Thyroid gland (tissue), 4 donors: ENCODE measurements around the gene CFAP300. TPM values are rescaled to one million over a fixed set of nuclear protein-coding genes. Genes with fewer than 3 reads are reported as not detected.

ENCODE experiments used
- DNase-seq, 2 donors: peaks; one replicate each; pipeline ENCODE4 v3.0.0-alpha.2; 2019
- H3K27ac ChIP-seq, 3 donors: fragments of 200-600 bp; sonication (generic); 1 replicate in 2 of 3; 2 replicates in 1 of 3; pipeline ENCODE4 v1.5.1; 2016 to 2019; ENCODE audit warnings: mild to moderate bottlenecking in 1 of 3, moderate library complexity in 1 of 3
- H3K27me3 ChIP-seq: fragments of 200-600 bp; sonication (generic); one replicate; pipeline ENCODE4 v1.5.1; 2019
- H3K36me3 ChIP-seq, 2 donors: fragments of 200-600 bp; sonication (generic); one replicate each; pipeline ENCODE4 v1.5.1; 2016 to 2019
- H3K4me1 ChIP-seq, 2 donors: fragments of 200-600 bp; sonication (generic); one replicate each; pipeline ENCODE4 v1.5.1; 2017 to 2019
- H3K4me3 ChIP-seq, 3 donors: fragments of 200-600 bp; sonication (generic); replicated peaks in 1 of 3; 1 replicate in 2 of 3; 2 replicates in 1 of 3; pipeline ENCODE4 v1.5.1; 2016; ENCODE audit warnings: mild to moderate bottlenecking in 1 of 3
- H3K9me3 ChIP-seq: fragments of 200-600 bp; sonication (generic); one replicate; pipeline ENCODE4 v1.5.1; 2017
- POLR2A ChIP-seq, 2 donors: fragments of 450-650 bp; IDR thresholded peaks; one replicate each; pipeline ENCODE4 v1.6.1; 2017; ENCODE audit warnings: antibody characterized with exemption in 2 of 2, mild to moderate bottlenecking in 2 of 2, moderate library complexity in 1 of 2
- WGBS, 2 donors: methylation state at CpG; one replicate each; pipeline ENCODE4 v1.1.5; 2017; 5-methylcytosine and 5-hydroxymethylcytosine counted together
- intact Hi-C: fragments of 100-400 bp; cut with DNase I; formaldehyde crosslinking; loops from one replicate; pipeline ENCODE4 v1.15.1; 2023
- total RNA-seq, 4 donors: library from RNA; depleted of rRNA; stranded (reverse); fragments of >200 nt; gene quantifications; one replicate each; pipeline ENCODE4 v1.2.3, GENCODE V29; 2016
- TF ChIP-seq, protein P1 (sequence below), 6 experiments: fragments of 200-600 bp in 3 of 6; fragments of 450-650 bp in 3 of 6; sonication (generic) in 3 of 6; IDR thresholded peaks; one replicate each; pipeline ENCODE4 v1.5.1; 2016 to 2019; ENCODE audit warnings: antibody characterized with exemption in 6 of 6, mild to moderate bottlenecking in 2 of 6, inconsistent platforms in 1 of 6, moderate library complexity in 1 of 6

Gene CFAP300
- total RNA-seq, 4 donors from 2014 or later, result 1.5 to 5.9 (median 1.6) TPM; not detected in 1

DNA sequence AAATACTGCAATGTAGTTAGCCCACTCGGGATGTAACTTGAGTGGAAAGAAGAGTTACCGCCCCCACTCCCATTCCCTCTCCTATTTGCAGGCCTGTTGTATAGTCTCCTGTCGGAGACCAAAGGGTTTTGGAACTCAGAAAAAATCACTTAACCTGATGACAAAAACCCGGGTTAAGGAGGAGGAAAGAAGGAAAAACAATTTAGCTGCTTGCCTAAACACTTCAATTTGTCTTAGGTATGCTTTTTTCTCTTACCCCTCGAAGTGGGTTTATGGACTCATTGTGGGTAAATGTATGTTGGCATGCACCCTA is 65.2 kb downstream of the CFAP300 start:
- Histone ChIP-seq H3K27me3 (no peaks in the 10 kb centered on the region), H3K27ac (peak overlapping the region; percentile 97 to 100 (median 99)), H3K4me1 (peaks cover 37 to 47% of the 10 kb centered on the region in 2 donors), H3K9me3 (no peaks in the 10 kb centered on the region), H3K4me3 (peak overlapping the region in 2 of 3 donors; percentile 73 to 96), H3K36me3 (no peaks in the 10 kb centered on the region)
- TF ChIP-seq, protein P1, sequence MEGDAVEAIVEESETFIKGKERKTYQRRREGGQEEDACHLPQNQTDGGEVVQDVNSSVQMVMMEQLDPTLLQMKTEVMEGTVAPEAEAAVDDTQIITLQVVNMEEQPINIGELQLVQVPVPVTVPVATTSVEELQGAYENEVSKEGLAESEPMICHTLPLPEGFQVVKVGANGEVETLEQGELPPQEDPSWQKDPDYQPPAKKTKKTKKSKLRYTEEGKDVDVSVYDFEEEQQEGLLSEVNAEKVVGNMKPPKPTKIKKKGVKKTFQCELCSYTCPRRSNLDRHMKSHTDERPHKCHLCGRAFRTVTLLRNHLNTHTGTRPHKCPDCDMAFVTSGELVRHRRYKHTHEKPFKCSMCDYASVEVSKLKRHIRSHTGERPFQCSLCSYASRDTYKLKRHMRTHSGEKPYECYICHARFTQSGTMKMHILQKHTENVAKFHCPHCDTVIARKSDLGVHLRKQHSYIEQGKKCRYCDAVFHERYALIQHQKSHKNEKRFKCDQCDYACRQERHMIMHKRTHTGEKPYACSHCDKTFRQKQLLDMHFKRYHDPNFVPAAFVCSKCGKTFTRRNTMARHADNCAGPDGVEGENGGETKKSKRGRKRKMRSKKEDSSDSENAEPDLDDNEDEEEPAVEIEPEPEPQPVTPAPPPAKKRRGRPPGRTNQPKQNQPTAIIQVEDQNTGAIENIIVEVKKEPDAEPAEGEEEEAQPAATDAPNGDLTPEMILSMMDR (IDR thresholded peaks at IDR 0.05), result no peak
- TF ChIP-seq POLR2A (IDR thresholded peaks at IDR 0.05), result no peak
- WGBS, 2 donors, result 3 to 10% methylated on average over 5 of the region's 5 CpGs
- no peak for DNase-seq
- intact Hi-C loops, result no loop called here

DNA sequence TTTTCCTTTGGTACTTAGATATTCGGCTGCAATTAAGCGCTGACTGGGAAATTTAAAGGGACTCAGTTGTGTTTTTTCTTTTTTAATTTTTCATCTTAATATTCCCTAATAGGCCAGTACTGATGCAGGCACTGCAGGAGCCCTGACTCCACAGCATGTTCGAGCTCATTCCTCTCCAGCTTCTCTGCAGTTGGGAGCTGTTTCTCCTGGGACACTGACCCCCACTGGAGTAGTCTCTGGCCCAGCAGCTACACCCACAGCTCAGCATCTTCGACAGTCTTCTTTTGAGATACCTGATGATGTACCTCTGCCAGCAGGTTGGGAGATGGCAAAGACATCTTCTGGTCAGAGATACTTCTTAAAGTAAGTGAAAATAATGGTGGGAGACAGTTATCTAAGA is 66.8 kb downstream of the CFAP300 start:
- no peak for DNase-seq
- H3K27me3 ChIP-seq, result no peaks in the 10 kb centered on the region
- intact Hi-C loops, result no loop called here
- peaks cover 47 to 55% of the 10 kb centered on the region in 2 donors for H3K4me1 ChIP-seq
- H3K36me3 ChIP-seq, result no peaks in the 10 kb centered on the region
- TF ChIP-seq POLR2A (IDR thresholded peaks at IDR 0.05), result no peak
- TF ChIP-seq, protein P1 (IDR thresholded peaks at IDR 0.05), result no peak
- peak overlapping the region in 1 of 3 donors; percentile 59 for H3K27ac ChIP-seq
- no peak overlapping the region for H3K4me3 ChIP-seq
- H3K9me3 ChIP-seq, result no peaks in the 10 kb centered on the region
- 71 to 74% methylated on average over 4 of the region's 4 CpGs for whole genome bisulfite sequencing, 2 donors

DNA sequence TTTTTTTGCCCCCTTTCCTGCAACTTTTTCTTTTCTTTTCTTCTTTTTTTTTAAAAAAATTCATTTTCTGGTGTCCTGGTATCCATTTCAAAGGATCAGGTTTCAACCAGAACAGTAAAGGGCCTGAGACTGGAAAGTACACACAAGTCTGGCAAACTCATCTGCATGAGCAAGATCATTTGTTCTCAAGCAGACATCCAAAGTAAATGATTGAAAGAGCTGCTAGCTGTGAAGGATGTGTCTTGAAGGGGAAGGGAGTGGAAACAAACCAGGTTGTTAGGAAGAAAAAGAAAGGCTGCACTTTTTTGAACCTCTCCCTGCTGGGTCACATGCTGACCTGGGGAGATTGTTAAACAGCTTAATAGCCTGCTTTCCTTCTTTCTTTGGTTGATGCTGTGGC is 68.3 kb downstream of the CFAP300 start:
- peak overlapping the region; percentile 44 to 71 (median 59) for H3K27ac ChIP-seq
- no peaks in the 10 kb centered on the region for H3K36me3 ChIP-seq
- no peak overlapping the region for H3K4me3 ChIP-seq
- DNase-seq, result peak in 1 of 2 donors; percentile 26
- no peaks in the 10 kb centered on the region for H3K27me3 ChIP-seq
- intact Hi-C loops, result no loop called here
- H3K9me3 ChIP-seq, result no peaks in the 10 kb centered on the region
- TF ChIP-seq POLR2A (IDR thresholded peaks at IDR 0.05), result peak in 1 of 2 donors; percentile 47
- TF ChIP-seq, protein P1 (IDR thresholded peaks at IDR 0.05), result no peak
- H3K4me1 ChIP-seq, result peaks cover 51 to 66% of the 10 kb centered on the region in 2 donors

DNA sequence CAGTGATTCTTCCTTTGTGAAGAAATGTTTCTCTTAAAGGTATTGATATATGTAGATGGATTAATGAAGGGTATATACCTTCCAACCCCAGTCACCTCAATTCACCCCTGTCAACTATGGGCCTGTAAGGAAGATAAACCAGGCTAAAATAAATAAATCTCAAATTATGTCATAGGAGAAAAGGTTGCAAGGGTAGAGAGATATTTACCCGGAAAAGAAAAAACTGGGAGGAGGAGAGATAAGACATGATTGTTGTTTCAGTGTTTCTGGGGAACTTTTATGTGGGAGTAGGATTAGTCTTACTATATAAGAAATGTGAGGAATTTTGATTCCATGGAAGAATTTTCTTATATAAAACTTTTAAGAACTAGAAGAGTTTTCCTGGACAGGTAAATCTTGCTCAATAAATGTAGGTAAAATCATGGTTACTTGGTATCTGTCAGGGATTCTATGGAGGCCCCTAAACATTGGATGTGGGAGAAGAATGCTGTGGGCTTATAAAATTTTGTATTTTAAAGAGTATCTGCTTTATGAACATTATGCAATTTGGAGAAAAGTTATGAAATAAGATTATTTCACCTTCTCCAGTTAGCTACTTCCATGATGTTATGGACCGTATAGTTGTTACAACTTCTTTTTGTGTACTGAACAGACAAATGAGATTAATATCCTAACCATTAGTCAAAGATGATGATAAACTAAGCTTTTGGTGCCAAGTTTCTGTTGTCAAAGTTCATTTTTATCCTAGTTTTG is 69.4 kb downstream of the CFAP300 start:
- peaks cover 54 to 71% of the 10 kb centered on the region in 2 donors for H3K4me1 ChIP-seq
- H3K27me3 ChIP-seq, result no peaks in the 10 kb centered on the region
- no peak for DNase-seq
- H3K9me3 ChIP-seq, result no peaks in the 10 kb centered on the region
- peak overlapping the region; percentile 44 to 71 (median 59) for H3K27ac ChIP-seq
- H3K4me3 ChIP-seq, result no peak overlapping the region
- no peaks in the 10 kb centered on the region for H3K36me3 ChIP-seq
- 79 to 81% methylated on average over 2 of the region's 2 CpGs for WGBS, 2 donors
- intact Hi-C loops, result no loop called here
- TF ChIP-seq, protein P1 (IDR thresholded peaks at IDR 0.05), result no peak
- TF ChIP-seq POLR2A (IDR thresholded peaks at IDR 0.05), result no peak

DNA sequence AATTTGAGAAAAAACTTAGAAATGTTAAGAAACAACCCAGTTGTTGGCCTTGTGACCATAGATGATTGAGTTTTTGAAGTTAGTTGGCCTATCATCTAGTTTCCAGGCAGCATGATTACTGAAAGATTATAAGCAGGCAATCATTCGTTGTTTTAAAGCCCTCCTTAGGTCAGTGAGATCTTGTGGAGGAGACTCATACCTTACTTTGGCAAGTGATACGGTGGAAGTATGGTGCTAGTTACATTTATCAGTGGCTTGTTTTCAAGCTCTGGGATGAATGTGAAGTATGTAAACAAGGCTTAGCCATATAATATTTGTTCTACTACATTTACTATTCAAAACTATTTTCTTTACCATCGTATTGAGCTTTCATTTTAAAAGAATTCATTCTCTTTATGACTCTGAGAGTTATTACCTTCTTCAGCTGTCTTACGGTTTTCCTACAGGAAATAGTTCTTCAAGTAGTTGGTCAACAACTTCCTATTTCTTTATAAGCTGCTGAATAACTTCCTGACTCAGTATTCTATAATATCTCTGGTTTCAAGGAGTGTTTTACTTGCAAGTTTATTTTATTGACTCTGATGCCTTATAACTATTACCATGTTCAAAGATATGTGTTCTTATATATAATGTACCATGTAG is 70.4 kb downstream of the CFAP300 start:
- H3K4me1 ChIP-seq, result peaks cover 54 to 71% of the 10 kb centered on the region in 2 donors
- no peak overlapping the region for H3K4me3 ChIP-seq
- WGBS, 2 donors, result 44 to 47% methylated on average over 4 of the region's 4 CpGs
- no peak for DNase-seq
- no peak for TF ChIP-seq POLR2A (IDR thresholded peaks at IDR 0.05)
- TF ChIP-seq, protein P1 (IDR thresholded peaks at IDR 0.05), result no peak
- intact Hi-C loops, result no loop called here
- H3K9me3 ChIP-seq, result no peaks in the 10 kb centered on the region
- no peaks in the 10 kb centered on the region for H3K36me3 ChIP-seq
- H3K27me3 ChIP-seq, result no peaks in the 10 kb centered on the region
- peak overlapping the region in 2 of 3 donors; percentile 34 to 39 for H3K27ac ChIP-seq
